Bronchial epithelial cell (primary cell): ENCODE measurements around the gene MRC1. TPM values are rescaled to one million over a fixed set of nuclear protein-coding genes. Genes with fewer than 3 reads are reported as not detected.
A peak's percentile ranks its signal among the peaks of the same experiment; 100 is the strongest.

Source experiments
- DNase-seq: peaks from one replicate; pipeline ENCODE4 v3.0.0-alpha.2; 2010; ENCODE audit warnings: low read depth
- FAIRE-seq: peaks from 2 replicates; lab custom pipeline; 2011; peaks lifted over from hg19 to GRCh38; lab: Jason Lieb, UNC
- H3K27me3 ChIP-seq: 2 replicates; pipeline ENCODE4 v1.5.1; 2011; ENCODE audit warnings: low read length; ENCODE audit not compliant: control insufficient read depth, insufficient read depth
- H3K36me3 ChIP-seq: 2 replicates; pipeline ENCODE4 v1.5.1; 2011; ENCODE audit warnings: low read length; ENCODE audit not compliant: control insufficient read depth, insufficient read depth
- H3K4me3 ChIP-seq: 2 replicates; pipeline ENCODE4 v1.5.1; 2011; ENCODE audit warnings: mild to moderate bottlenecking, low read depth, low read length, control low read depth
- total RNA-seq: library from RNA; depleted of rRNA; stranded (reverse); fragments of >200 nt; gene quantifications from 2 replicates; pipeline ENCODE4 v1.2.1, GENCODE V29; 2014
- TF ChIP-seq, protein P1 (sequence below): IDR thresholded peaks from 2 replicates; pipeline ENCODE4 v1.5.1; 2011; ENCODE audit warnings: mild to moderate bottlenecking, moderate library complexity, low read length, control low read depth, inconsistent platforms; ENCODE audit not compliant: insufficient read depth, severe bottlenecking

The MRC1 gene
- total RNA-seq, 1 donor from 2014 or later, result under 0.01 TPM

DNA sequence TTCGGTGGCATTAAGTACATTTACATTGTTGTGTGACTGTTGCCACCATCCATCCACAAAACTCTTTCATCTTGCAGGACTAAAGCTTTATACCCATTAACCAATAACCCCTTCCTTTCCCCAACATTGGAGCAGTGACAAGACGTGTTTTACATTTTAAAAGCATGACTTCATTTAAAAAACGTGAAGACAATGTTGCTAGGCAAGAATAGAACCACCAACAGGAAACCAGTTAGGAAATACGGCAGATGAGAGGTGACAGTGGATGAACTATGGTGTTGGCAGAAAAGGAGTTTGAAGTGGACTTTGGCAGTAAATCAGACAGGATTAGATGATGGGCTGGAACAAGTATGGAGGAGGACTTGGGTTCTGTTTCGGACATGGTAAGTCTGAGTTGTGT is 40.2 kb upstream of the MRC1 start:
- DNase-seq (peak; percentile 34), FAIRE-seq (peak; percentile 76)
- no peak overlapping the region for H3K4me3 ChIP-seq
- H3K36me3 ChIP-seq, result no peaks in the 10 kb centered on the region
- TF ChIP-seq, protein P1, sequence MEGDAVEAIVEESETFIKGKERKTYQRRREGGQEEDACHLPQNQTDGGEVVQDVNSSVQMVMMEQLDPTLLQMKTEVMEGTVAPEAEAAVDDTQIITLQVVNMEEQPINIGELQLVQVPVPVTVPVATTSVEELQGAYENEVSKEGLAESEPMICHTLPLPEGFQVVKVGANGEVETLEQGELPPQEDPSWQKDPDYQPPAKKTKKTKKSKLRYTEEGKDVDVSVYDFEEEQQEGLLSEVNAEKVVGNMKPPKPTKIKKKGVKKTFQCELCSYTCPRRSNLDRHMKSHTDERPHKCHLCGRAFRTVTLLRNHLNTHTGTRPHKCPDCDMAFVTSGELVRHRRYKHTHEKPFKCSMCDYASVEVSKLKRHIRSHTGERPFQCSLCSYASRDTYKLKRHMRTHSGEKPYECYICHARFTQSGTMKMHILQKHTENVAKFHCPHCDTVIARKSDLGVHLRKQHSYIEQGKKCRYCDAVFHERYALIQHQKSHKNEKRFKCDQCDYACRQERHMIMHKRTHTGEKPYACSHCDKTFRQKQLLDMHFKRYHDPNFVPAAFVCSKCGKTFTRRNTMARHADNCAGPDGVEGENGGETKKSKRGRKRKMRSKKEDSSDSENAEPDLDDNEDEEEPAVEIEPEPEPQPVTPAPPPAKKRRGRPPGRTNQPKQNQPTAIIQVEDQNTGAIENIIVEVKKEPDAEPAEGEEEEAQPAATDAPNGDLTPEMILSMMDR, result no peak
- H3K27me3 ChIP-seq, result no peaks in the 10 kb centered on the region

DNA sequence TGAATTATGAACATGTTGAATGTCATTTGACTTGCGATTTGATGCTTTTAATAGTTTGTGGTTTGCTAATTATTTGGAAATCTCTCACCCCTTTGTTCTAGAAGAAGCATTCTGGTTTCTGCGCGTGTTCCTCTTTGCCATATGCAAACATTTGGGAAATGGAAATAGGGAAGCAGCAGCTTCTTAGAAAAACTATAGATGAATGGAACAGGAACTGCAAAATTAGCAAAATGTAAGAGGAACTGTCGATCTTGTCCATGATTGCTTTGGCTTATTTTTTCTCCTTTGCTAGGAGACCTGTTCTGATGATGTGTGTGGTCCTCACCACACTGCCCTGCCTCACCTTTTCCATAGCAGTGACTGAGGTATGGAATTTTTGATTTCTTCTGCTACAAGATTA is 38.1 kb upstream of the MRC1 start:
- DNase-seq (no peak), FAIRE-seq (no peak)

DNA sequence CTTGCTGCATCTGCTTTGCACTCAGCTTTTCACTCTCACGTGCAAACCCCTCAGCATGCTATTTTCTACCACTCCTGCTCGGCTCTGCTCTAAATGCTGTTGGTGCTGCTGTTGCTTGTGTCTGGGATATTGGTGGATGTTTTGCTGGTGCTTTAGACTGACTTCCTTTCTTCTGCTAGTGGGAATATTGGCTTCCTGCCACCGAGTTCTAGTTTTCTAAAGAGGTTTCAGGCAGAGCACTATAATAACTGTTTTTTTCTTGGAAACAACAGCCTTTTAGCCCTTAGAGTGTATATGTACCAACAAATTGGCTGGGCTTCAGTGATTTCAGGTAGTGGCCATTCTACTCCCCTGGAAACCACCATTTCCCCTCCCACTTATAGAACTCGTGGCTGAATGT is 29.4 kb upstream of the MRC1 start:
- no peak overlapping the region for H3K4me3 ChIP-seq
- H3K36me3 ChIP-seq, result no peaks in the 10 kb centered on the region
- no peaks in the 10 kb centered on the region for H3K27me3 ChIP-seq
- FAIRE-seq, result no peak
- DNase-seq, result no peak
- TF ChIP-seq, protein P1, result no peak

More for the DNA sequence above, 38.1 kb upstream of the MRC1 start:
- Histone ChIP-seq H3K27me3 (no peaks in the 10 kb centered on the region), H3K36me3 (no peaks in the 10 kb centered on the region), H3K4me3 (no peak overlapping the region)
- TF ChIP-seq, protein P1, result no peak

DNA sequence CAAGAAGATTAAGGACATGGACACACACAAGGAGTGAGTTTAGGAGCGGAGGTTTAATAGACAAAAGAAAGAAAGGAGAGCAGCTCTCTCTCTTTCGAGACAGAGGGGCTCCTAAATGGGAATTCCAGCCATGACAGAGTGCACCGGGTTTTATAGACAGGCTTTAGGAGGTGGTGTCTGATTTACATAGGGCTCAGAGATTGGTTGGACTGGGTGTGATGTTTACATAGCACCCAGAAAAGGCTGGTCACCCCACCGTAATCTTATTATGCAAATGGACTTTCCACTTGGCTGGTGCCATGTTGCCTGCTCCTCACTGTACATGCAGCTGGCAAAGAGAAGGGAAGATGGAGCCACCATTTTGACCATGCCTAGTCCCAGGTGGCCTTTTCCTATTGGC is 28.4 kb upstream of the MRC1 start:
- H3K27me3 ChIP-seq, result no peaks in the 10 kb centered on the region
- H3K4me3 ChIP-seq, result no peak overlapping the region
- H3K36me3 ChIP-seq, result no peaks in the 10 kb centered on the region
- TF ChIP-seq, protein P1, result no peak
- FAIRE-seq (no peak), DNase-seq (no peak)

DNA sequence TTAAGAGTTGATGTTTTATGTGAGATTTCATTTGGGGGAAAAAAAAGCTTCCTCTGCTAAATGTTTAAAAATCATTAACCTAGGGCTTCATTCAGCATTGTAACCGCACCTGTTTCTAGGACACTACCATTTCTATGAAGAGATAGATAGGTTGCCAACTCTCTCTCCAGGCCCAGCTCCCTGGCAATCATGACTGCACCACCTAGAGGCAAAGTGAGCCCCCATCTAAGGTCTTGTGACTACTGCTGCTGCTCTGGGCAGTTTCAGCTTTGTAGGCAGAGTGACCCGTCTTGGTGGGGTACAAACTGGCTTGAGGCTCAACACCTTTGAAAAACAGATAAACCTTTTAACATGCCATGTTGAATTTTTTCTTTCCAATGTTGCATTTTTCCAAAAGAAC is 27.3 kb upstream of the MRC1 start:
- no peak overlapping the region for H3K4me3 ChIP-seq
- no peak for FAIRE-seq
- TF ChIP-seq, protein P1, result no peak
- DNase-seq, result no peak
- H3K27me3 ChIP-seq, result no peaks in the 10 kb centered on the region
- no peaks in the 10 kb centered on the region for H3K36me3 ChIP-seq
